ENCODE data around the gene AGXT2.

The AGXT2 gene

DNA sequence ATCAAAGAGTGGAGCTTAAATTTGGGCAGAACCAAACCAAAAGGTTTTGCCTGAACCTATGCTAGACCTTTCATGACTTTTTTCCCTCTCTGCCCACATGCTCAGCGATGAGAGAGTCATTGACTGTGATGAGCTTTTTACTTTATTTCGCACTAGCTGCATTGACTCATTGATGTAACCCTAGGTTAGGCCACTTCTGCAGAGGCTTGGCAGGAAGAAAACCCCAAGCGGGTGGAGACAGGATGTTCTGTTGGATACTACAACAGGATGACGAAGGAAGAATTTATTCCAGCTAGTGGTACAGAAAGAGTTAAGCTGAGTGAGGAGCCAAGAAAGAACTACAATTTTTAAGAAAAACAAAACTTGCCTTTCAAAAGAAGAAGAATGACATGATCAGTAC is 18.4 kb downstream of the AGXT2 start:
- TF ChIP-seq CTCF (IDR thresholded peaks at IDR 0.05; ENCODE audit: extremely low read depth, insufficient read depth, missing control alignments) = no peak
- DNase-seq (ENCODE audit: low spot score) = no peak
- in situ Hi-C loops (cut with MboI; ENCODE audit: low pct_unique_long_range_greater_than_20kb, low sequenced_read_pairs, unreplicated experiment) = no loop called here

GRCh38 chr5:35026941-35027340 is 20.8 kb downstream of the AGXT2 start:
- in situ Hi-C loops (cut with MboI; ENCODE audit: low pct_unique_long_range_greater_than_20kb, low sequenced_read_pairs, unreplicated experiment) = no loop called here
- TF ChIP-seq CTCF (IDR thresholded peaks at IDR 0.05; ENCODE audit: extremely low read depth, insufficient read depth, missing control alignments) = no peak
- DNase-seq (ENCODE audit: low spot score) = no peak

DNA sequence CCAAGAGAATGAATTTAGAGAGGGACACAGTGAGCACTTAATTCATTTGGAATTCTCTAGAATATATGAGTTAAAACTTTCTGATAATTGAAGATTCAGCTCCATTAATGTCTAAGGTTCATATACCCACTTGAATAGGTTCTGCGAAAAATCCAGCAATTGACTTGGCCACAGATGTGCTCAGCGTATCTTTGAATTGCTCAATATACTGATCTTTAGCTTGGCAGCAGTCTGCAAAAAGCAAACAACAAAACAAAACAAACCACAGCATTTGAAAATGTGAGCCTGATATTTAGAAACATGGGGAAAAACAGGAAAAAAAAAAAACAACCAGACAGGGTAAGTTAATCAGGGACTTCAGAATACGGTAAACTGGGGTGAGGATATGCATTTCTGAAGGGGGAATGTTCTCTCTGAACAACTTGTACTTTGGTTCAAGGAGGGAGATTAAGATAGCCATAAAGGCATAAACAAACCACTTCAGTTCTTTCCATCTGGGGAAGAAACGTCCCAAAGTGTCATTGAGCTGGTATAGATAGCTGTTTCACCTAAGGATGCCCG is 21.4 kb downstream of the AGXT2 start:
- no peak for TF ChIP-seq CTCF (IDR thresholded peaks at IDR 0.05; ENCODE audit: extremely low read depth, insufficient read depth, missing control alignments)
- no peak for DNase-seq (ENCODE audit: low spot score)
- in situ Hi-C loops (cut with MboI; ENCODE audit: low pct_unique_long_range_greater_than_20kb, low sequenced_read_pairs, unreplicated experiment) = no loop called here

DNA sequence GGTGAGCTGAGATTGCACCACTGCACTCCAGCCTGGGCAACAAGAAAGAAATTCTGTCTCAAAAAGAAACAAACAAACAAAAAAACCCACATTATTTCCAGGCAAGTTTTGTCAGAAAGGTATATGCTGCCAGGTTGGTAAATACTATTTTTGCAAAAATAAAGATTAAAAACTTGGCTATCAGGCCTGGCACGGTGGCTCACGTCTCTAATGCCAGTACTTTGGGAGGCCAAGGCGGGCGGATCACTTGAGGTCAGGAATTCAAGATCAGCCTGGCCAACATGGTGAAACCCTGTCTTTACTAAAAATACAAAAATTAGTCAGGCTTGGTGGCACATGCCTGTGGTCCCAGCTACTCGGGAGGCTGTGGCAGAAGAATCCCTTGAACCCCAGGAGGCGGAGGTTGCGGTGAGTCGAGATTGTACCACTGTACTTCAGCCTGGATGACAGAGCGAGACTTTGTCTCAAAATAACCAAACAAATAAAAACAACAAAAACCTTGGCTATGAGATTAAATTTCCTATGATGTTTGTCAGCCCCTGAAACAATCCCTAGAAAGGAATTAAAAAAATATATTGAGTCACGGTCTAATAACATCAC is 22.7 kb downstream of the AGXT2 start:
- in situ Hi-C loops (cut with MboI; ENCODE audit: low pct_unique_long_range_greater_than_20kb, low sequenced_read_pairs, unreplicated experiment) = no loop called here
- DNase-seq (ENCODE audit: low spot score) = no peak
- no peak for TF ChIP-seq CTCF (IDR thresholded peaks at IDR 0.05; ENCODE audit: extremely low read depth, insufficient read depth, missing control alignments)

- DNase-seq (ENCODE audit: low spot score) = no peak
- TF ChIP-seq CTCF (IDR thresholded peaks at IDR 0.05; ENCODE audit: extremely low read depth, insufficient read depth, missing control alignments) = no peak
- in situ Hi-C loops (cut with MboI; ENCODE audit: low pct_unique_long_range_greater_than_20kb, low sequenced_read_pairs, unreplicated experiment) = no loop called here
These were observed 24.2 kb downstream of the AGXT2 start for GRCh38 chr5:35023391-35024178.

DNA sequence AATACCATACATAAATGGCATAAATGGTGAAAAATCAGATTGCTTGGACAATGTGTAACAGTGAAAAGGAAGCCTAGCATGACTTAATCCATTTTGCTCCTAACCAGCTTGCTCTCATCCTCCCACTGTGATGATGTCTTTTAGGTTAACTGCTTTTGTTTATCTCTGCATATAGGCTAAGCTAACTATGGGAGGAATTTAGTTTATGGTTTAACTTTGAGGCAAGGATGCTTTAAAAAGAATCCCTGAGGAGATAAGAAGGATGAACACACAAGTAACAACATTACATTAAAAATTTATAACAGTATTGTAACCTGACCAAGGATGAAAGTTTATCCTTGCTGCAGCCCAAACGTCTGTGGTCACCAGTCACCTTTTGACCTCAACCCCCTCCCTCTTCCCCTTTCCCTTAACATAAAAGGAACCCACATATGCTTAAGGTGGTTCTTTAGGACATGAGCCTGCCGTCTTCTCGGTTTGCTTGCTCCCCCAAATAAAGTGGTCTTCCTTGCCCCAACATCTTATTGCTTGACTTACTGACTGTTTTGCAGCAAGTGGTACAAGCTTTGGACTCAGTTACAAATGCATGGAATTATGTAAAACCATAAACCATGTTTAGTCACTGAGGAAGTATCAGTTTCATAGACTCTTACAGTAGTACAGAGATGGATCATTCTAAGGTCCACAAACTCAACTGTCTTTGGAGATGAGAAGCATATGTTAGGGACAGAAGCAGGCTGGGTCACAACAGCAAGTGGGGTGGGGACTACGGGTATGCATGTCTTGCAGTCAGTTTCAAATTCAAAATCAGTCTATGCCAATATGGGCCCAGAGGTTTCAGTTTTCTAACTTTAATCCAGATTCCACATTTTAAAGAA is 31.3 kb downstream of the AGXT2 start:
- DNase-seq (ENCODE audit: low spot score) = no peak
- TF ChIP-seq CTCF (IDR thresholded peaks at IDR 0.05; ENCODE audit: extremely low read depth, insufficient read depth, missing control alignments) = no peak
- in situ Hi-C loops (cut with MboI; ENCODE audit: low pct_unique_long_range_greater_than_20kb, low sequenced_read_pairs, unreplicated experiment) = no loop called here
